Measurements from ENCODE around the gene HDAC9.
A peak's percentile ranks its signal among the peaks of the same experiment; 100 is the strongest.
"Not testable (repeated sequence)": the region's sequence is repeated elsewhere in the genome, so short reads cannot be mapped to it uniquely, and the experiment has no call there.

Gene HDAC9

GRCh38 chr7:18900236-18900635 is 404.7 kb downstream of the HDAC9 start:
- DNase-seq (ENCODE audit: low read depth): no peak

GRCh38 chr7:18900803-18901202 is 405.3 kb downstream of the HDAC9 start:
- DNase-seq (ENCODE audit: low read depth): no peak

- DNase-seq (ENCODE audit: low read depth): no peak
Observed at GRCh38 chr7:18901351-18901750, 405.8 kb downstream of the HDAC9 start.

- no peak for DNase-seq (ENCODE audit: low read depth)
Observed at GRCh38 chr7:18901982-18902421, 406.5 kb downstream of the HDAC9 start.

GRCh38 chr7:18902892-18903291 is 407.3 kb downstream of the HDAC9 start:
- DNase-seq (ENCODE audit: low read depth): no peak

- DNase-seq (ENCODE audit: low read depth): no peak
Observed at GRCh38 chr7:18903695-18904094, 408.1 kb downstream of the HDAC9 start.

GRCh38 chr7:18905316-18905943 is 409.9 kb downstream of the HDAC9 start:
- DNase-seq (ENCODE audit: low read depth): no peak

GRCh38 chr7:18906901-18907300 is 411.4 kb downstream of the HDAC9 start:
- no peak for DNase-seq (ENCODE audit: low read depth)

GRCh38 chr7:18913106-18913505 is 417.6 kb downstream of the HDAC9 start:
- DNase-seq (ENCODE audit: low read depth): no peak

- no peak for DNase-seq (ENCODE audit: low read depth)
Observed at GRCh38 chr7:18916826-18917225, 421.3 kb downstream of the HDAC9 start.

- no peak for DNase-seq (ENCODE audit: low read depth)
Observed at GRCh38 chr7:18927134-18927533, 431.6 kb downstream of the HDAC9 start.

- no peak for DNase-seq (ENCODE audit: low read depth)
Observed at GRCh38 chr7:18936265-18936664, 440.7 kb downstream of the HDAC9 start.

- no peak for DNase-seq (ENCODE audit: low read depth)
Observed at GRCh38 chr7:18939771-18940592, 444.4 kb downstream of the HDAC9 start.

GRCh38 chr7:18940593-18941134 is 445.1 kb downstream of the HDAC9 start:
- DNase-seq (ENCODE audit: low read depth): no peak

- no peak for DNase-seq (ENCODE audit: low read depth)
Observed at GRCh38 chr7:18941207-18941606, 445.7 kb downstream of the HDAC9 start.

GRCh38 chr7:18948521-18948920 is 453.0 kb downstream of the HDAC9 start:
- DNase-seq (ENCODE audit: low read depth): no peak

GRCh38 chr7:18952846-18953245 is 457.3 kb downstream of the HDAC9 start:
- no peak for DNase-seq (ENCODE audit: low read depth)

GRCh38 chr7:18958627-18959026 is 463.1 kb downstream of the HDAC9 start:
- DNase-seq (ENCODE audit: low read depth): peak; percentile 68

- no peak for DNase-seq (ENCODE audit: low read depth)
Observed at GRCh38 chr7:18960725-18961124, 465.2 kb downstream of the HDAC9 start.

GRCh38 chr7:18962031-18962430 is 466.5 kb downstream of the HDAC9 start:
- DNase-seq (ENCODE audit: low read depth): no peak

- DNase-seq (ENCODE audit: low read depth): no peak
Observed at GRCh38 chr7:18965657-18966056, 470.1 kb downstream of the HDAC9 start.

- DNase-seq (ENCODE audit: low read depth): not testable (repeated sequence)
Observed at GRCh38 chr7:18967755-18968154, 472.2 kb downstream of the HDAC9 start.

GRCh38 chr7:18971839-18972238 is 476.3 kb downstream of the HDAC9 start:
- DNase-seq (ENCODE audit: low read depth): no peak

All from HS-27A (cell line).